Endothelial cell of umbilical vein (primary cell): ENCODE results near the gene NFKB1. TPM values are rescaled to one million over a fixed set of nuclear protein-coding genes. Genes with fewer than 3 reads are reported as not detected.

ENCODE experiments used
- BruUV-seq: library from RNA; stranded (reverse); fragments of 400-500 nt; replicated peaks from 2 replicates; lab custom pipeline; 2021; lab: Mats Ljungman, UMichigan
- CTCF ChIA-PET: fragments of 300-600, 350-600 bp; sonication (Branson Sonifier 250); formaldehyde crosslinking; loops from one replicate; lab custom pipeline; 2021; ENCODE audit warnings: antibody characterized with exemption, inconsistent platforms; lab: Charles Lee
- POLR2A ChIA-PET: fragments of 300-600, 350-600 bp; sonication (Branson Sonifier 250); formaldehyde crosslinking; loops from one replicate; lab custom pipeline; 2021; ENCODE audit warnings: antibody characterized with exemption, inconsistent platforms; lab: Charles Lee
- DNase-seq: peaks from one replicate; pipeline ENCODE4 v3.0.0-alpha.2; 2011; ENCODE audit warnings: low read depth, low spot score
- FAIRE-seq: peaks from 2 replicates; lab custom pipeline; 2011; peaks lifted over from hg19 to GRCh38; lab: Jason Lieb, UNC
- H2AFZ ChIP-seq: 2 replicates; pipeline ENCODE4 v1.6.0; 2012; ENCODE audit warnings: low read depth, low read length, control low read depth, inconsistent platforms
- H3K27ac ChIP-seq: 2 replicates; pipeline ENCODE4 v1.5.1; 2011; ENCODE audit warnings: low read depth, mild to moderate bottlenecking, control low read depth, low read length, moderate library complexity; ENCODE audit not compliant: insufficient read depth
- H3K27me3 ChIP-seq, 2 experiments: 2 replicates each; pipeline versions ENCODE4 v1.6.0 to v1.6.1; 2011; ENCODE audit warnings: low read length in 2 of 2, mixed read lengths in 1 of 2; ENCODE audit not compliant: control insufficient read depth in 2 of 2, insufficient read depth in 2 of 2
- H3K36me3 ChIP-seq, 2 experiments: 2 replicates in 1 of 2; 3 replicates in 1 of 2; pipeline ENCODE4 v1.5.1; 2011; ENCODE audit warnings: low read length in 2 of 2, mild to moderate bottlenecking in 1 of 2, moderate library complexity in 1 of 2; ENCODE audit not compliant: control insufficient read depth in 2 of 2, insufficient read depth in 2 of 2; ENCODE audit errors: extremely low read depth in 1 of 2
- H3K4me1 ChIP-seq: 3 replicates; pipeline ENCODE4 v1.5.1; 2011; ENCODE audit warnings: mild to moderate bottlenecking, low read length; ENCODE audit not compliant: control insufficient read depth, insufficient read depth; ENCODE audit errors: extremely low read depth
- H3K4me2 ChIP-seq: 2 replicates; pipeline ENCODE4 v1.6.1; 2011; ENCODE audit warnings: low read length, control low read depth, mixed read lengths; ENCODE audit not compliant: insufficient read depth
- H3K4me3 ChIP-seq, 3 experiments: fragments of 200-600 bp in 1 of 3; sonication (generic), shearing (Covaris generic) in 1 of 3; replicated peaks in 1 of 3; 2 replicates each; pipeline ENCODE4 v1.5.1; 2011 to 2016; ENCODE audit warnings: control low read depth in 3 of 3, low read length in 3 of 3, mild to moderate bottlenecking in 2 of 3, inconsistent platforms in 1 of 3, low read depth in 1 of 3, moderate library complexity in 1 of 3; ENCODE audit not compliant: insufficient read depth in 1 of 3
- H3K79me2 ChIP-seq: 2 replicates; pipeline ENCODE4 v1.6.0; 2012; ENCODE audit warnings: low read length, inconsistent platforms; ENCODE audit not compliant: control insufficient read depth, insufficient read depth
- H3K9ac ChIP-seq: replicated peaks from 2 replicates; pipeline ENCODE3; 2011; ENCODE audit warnings: low read length, control low read depth; ENCODE audit not compliant: insufficient read depth; ENCODE audit errors: extremely low read depth
- H3K9me1 ChIP-seq: replicated peaks from 3 replicates; pipeline ENCODE4 v1.6.0; 2011; ENCODE audit warnings: mild to moderate bottlenecking, low read length; ENCODE audit not compliant: control insufficient read depth, insufficient read depth; ENCODE audit errors: extremely low read depth
- H3K9me3 ChIP-seq: replicated peaks from 2 replicates; pipeline ENCODE4 v1.5.1; 2012; ENCODE audit warnings: low read length, inconsistent platforms; ENCODE audit not compliant: control insufficient read depth, insufficient read depth
- H4K20me1 ChIP-seq: replicated peaks from 2 replicates; pipeline ENCODE3; 2011; ENCODE audit warnings: mild to moderate bottlenecking, low read length; ENCODE audit not compliant: control insufficient read depth, insufficient read depth; ENCODE audit errors: extremely low read depth
- EZH2 ChIP-seq: IDR thresholded peaks from 2 replicates; pipeline ENCODE4 v1.6.1; 2012; ENCODE audit warnings: borderline replicate concordance, low read depth, mild to moderate bottlenecking, moderate library complexity, low read length, inconsistent platforms; ENCODE audit not compliant: severe bottlenecking
- FOS ChIP-seq: IDR thresholded peaks from 2 replicates; pipeline ENCODE4 v1.6.1; 2011; ENCODE audit warnings: mild to moderate bottlenecking, low read length, moderate library complexity, borderline replicate concordance; ENCODE audit not compliant: insufficient read depth
- GATA2 ChIP-seq: IDR thresholded peaks from 2 replicates; pipeline ENCODE4 v1.7.0; 2011; ENCODE audit warnings: low read depth, mild to moderate bottlenecking, moderate library complexity, mixed read lengths, low read length; ENCODE audit not compliant: insufficient read length, insufficient read depth
- JUN ChIP-seq: IDR thresholded peaks from 2 replicates; pipeline ENCODE4 v1.6.1; 2011; ENCODE audit warnings: borderline replicate concordance, low read depth; ENCODE audit not compliant: insufficient read length, insufficient read depth
- MYC ChIP-seq: IDR thresholded peaks from one replicate; pipeline ENCODE4 v1.6.1; 2011; ENCODE audit warnings: mild to moderate bottlenecking, low read depth, low read length
- POLR2A ChIP-seq: IDR thresholded peaks from 2 replicates; pipeline ENCODE4 v1.6.1; 2012; ENCODE audit warnings: low read depth, mild to moderate bottlenecking, control low read depth, low read length
- POLR2AphosphoS5 ChIP-seq: IDR thresholded peaks from 2 replicates; pipeline ENCODE4 v1.6.1; 2012; ENCODE audit warnings: low read depth, mild to moderate bottlenecking, control low read depth, low read length, moderate library complexity; ENCODE audit not compliant: insufficient read depth
- dilution Hi-C: fragments of 300-500 bp; cut with MboI; formaldehyde crosslinking; loops from one replicate; pipeline ENCODE4 v1.15.0; 2019; ENCODE audit warnings: low sequenced_read_pairs; ENCODE audit not compliant: extremely low pct_ligation_motif_present
- intact Hi-C: fragments of 100-400 bp; cut with micrococcal nuclease; formaldehyde crosslinking; loops from one replicate; pipeline ENCODE4 v1.10.0; 2022
- polyA plus RNA-seq, 4 experiments: library from polyadenylated mRNA; depleted of rRNA in 3 of 4; stranded (reverse) in 3 of 4; unstranded in 1 of 4; fragments of >200 nt; gene quantifications; 2 replicates each; pipeline versions ENCODE4 v1.2.1 to v1.2.3, GENCODE V29; 2011 to 2012; ENCODE audit warnings: missing spikeins in 1 of 4
- total RNA-seq: library from RNA; stranded (reverse); gene quantifications from 2 replicates; pipeline ENCODE4 v1.2.3, GENCODE V29; 2021
- TF ChIP-seq, protein P1 (sequence below): IDR thresholded peaks from 2 replicates; pipeline ENCODE4 v1.6.1; 2011; ENCODE audit not compliant: insufficient read depth, insufficient read length
- TF ChIP-seq, protein P2 (sequence below), 2 donors: IDR thresholded peaks; 1 replicate in 1 of 2; 2 replicates in 1 of 2; pipeline ENCODE4 v1.5.1; 2011; ENCODE audit warnings: low read length in 2 of 2, mild to moderate bottlenecking in 2 of 2, moderate library complexity in 2 of 2, control low read depth in 1 of 2, inconsistent platforms in 1 of 2, low read depth in 1 of 2; ENCODE audit not compliant: insufficient read depth in 1 of 2; ENCODE audit errors: extremely low read depth in 1 of 2

The NFKB1 gene
- total and polyA plus RNA-seq, 2 donors (not counting 3 experiments of a cell fraction or from before 2014, with no cell fraction given): 21.3 to 41.4 TPM

DNA sequence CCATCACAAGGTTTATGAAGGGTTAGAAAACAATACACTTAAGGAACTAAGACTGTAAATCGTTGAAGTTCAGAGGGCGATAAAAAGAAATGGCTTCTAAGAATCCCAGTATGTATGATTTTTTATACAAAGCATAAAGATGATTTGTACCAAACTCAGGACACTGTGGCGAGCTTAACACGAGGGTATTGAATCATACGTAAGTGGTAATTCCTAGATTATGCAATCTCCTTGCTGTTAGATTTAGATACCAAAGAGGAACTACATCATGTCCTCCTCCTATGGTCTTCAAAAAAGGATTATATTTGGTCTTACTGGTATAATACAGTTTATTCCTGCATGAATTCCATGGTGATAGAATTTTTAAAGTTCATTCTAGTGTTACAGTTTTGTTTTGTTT, 23.9 kb downstream of the NFKB1 start:
- H3K4me1 ChIP-seq: peaks cover 15% of the 10 kb centered on the region
- H3K9ac ChIP-seq: no peak overlapping the region
- H3K4me2 ChIP-seq: no peak overlapping the region
- DNase-seq (no peak), FAIRE-seq (no peak)
- H3K4me3 ChIP-seq: no peak overlapping the region
- intact Hi-C loops: no loop called here
- TF ChIP-seq, protein P1, sequence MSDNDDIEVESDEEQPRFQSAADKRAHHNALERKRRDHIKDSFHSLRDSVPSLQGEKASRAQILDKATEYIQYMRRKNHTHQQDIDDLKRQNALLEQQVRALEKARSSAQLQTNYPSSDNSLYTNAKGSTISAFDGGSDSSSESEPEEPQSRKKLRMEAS: no peak
- TF ChIP-seq EZH2 (no peak), POLR2AphosphoS5 (no peak), FOS (no peak), POLR2A (no peak), MYC (no peak), JUN (no peak), GATA2 (no peak)
- TF ChIP-seq, protein P2, sequence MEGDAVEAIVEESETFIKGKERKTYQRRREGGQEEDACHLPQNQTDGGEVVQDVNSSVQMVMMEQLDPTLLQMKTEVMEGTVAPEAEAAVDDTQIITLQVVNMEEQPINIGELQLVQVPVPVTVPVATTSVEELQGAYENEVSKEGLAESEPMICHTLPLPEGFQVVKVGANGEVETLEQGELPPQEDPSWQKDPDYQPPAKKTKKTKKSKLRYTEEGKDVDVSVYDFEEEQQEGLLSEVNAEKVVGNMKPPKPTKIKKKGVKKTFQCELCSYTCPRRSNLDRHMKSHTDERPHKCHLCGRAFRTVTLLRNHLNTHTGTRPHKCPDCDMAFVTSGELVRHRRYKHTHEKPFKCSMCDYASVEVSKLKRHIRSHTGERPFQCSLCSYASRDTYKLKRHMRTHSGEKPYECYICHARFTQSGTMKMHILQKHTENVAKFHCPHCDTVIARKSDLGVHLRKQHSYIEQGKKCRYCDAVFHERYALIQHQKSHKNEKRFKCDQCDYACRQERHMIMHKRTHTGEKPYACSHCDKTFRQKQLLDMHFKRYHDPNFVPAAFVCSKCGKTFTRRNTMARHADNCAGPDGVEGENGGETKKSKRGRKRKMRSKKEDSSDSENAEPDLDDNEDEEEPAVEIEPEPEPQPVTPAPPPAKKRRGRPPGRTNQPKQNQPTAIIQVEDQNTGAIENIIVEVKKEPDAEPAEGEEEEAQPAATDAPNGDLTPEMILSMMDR (IDR thresholded peaks at IDR 0.05; ENCODE audit: extremely low read depth in 1 of 2, insufficient read depth in 1 of 2, low read depth in 1 of 2, low read length in 2 of 2): no peak
- peaks cover 41% of the 10 kb centered on the region for H3K79me2 ChIP-seq
- POLR2A ChIA-PET: no interaction called here
- CTCF ChIA-PET: no interaction called here
- H4K20me1 ChIP-seq: peaks cover 2% of the 10 kb centered on the region
- no peaks in the 10 kb centered on the region for H3K36me3 ChIP-seq
- dilution Hi-C loops: no loop called here
- no peak overlapping the region for H3K27ac ChIP-seq
- BruUV-seq: no TSS peak
- H3K27me3 ChIP-seq: no peaks in the 10 kb centered on the region
- H3K9me3 ChIP-seq: no peaks in the 10 kb centered on the region
- H2AFZ ChIP-seq: no peak overlapping the region
- no peaks in the 10 kb centered on the region for H3K9me1 ChIP-seq
